H1 (cell line): ENCODE measurements around the gene MILR1.

ENCODE experiments used
- HDAC2 ChIP-seq, 2 experiments: fragments of 300-600 bp in 1 of 2; sonication (generic) in 1 of 2; IDR thresholded peaks; 2 replicates each; pipeline ENCODE4 v1.6.1; 2011 to 2012; ENCODE audit warnings: low read depth in 2 of 2, low read length in 2 of 2, mild to moderate bottlenecking in 2 of 2, moderate library complexity in 2 of 2, borderline replicate concordance in 1 of 2, inconsistent platforms in 1 of 2
- POLR2A ChIP-seq, 2 experiments: IDR thresholded peaks; 1 replicate in 1 of 2; 2 replicates in 1 of 2; pipeline ENCODE4 v1.6.1; 2011; ENCODE audit warnings: low read depth in 2 of 2, low read length in 2 of 2, mild to moderate bottlenecking in 2 of 2; ENCODE audit errors: control extremely low read depth in 1 of 2
- TF ChIP-seq, protein P1 (sequence below): IDR thresholded peaks from 2 replicates; pipeline ENCODE4 v1.6.1; 2012; ENCODE audit warnings: inconsistent platforms

DNA sequence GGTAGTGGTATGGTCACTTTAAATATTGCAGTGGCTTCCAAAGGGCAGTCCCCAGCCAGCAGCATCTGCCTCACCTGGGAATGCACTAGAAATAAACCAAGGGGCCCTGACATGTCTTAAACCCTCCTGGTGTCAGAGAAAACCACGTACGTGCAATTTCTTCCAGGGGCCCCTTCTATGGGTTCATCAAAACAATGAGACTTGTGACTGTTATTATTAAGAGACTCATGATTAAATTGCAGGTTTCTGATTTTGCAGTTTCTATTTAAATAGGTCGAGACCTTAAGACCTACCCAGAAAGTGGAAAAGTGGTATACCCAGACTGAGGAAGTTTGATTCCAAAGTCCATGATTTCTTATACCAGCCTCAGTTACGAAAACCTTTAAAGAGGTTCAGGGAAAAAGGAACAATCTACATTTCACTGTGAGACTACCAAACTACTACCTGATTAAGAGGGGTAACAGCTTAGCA is 48.7 kb downstream of the MILR1 start:
- TF ChIP-seq POLR2A (IDR thresholded peaks at IDR 0.05; ENCODE audit: control extremely low read depth in 1 of 2, low read depth in 2 of 2, low read length in 2 of 2), result 0 out of 3 replicates have a peak, but pooled peaks of 1 of the 2 experiments have one; percentile 11
- TF ChIP-seq, protein P1, sequence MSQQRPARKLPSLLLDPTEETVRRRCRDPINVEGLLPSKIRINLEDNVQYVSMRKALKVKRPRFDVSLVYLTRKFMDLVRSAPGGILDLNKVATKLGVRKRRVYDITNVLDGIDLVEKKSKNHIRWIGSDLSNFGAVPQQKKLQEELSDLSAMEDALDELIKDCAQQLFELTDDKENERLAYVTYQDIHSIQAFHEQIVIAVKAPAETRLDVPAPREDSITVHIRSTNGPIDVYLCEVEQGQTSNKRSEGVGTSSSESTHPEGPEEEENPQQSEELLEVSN, result no peak
- no peak for TF ChIP-seq HDAC2 (IDR thresholded peaks at IDR 0.05; ENCODE audit: borderline replicate concordance in 1 of 2, low read depth in 2 of 2, low read length in 2 of 2)
